HepG2 (cell line): ENCODE measurements around the gene IFT27. TPM values are rescaled to one million over a fixed set of nuclear protein-coding genes. Genes with fewer than 3 reads are reported as not detected.
A peak's percentile ranks its signal among the peaks of the same experiment; 100 is the strongest.

ENCODE experiments used
- AHR ChIP-seq: IDR thresholded peaks from 2 replicates; pipeline ENCODE4 v1.6.1; 2018; ENCODE audit warnings: missing genetic modification reagents, missing compliant biosample characterization
- MYPOP ChIP-seq: sonication (generic); formaldehyde crosslinking; IDR thresholded peaks from 2 replicates; pipeline ENCODE4 v1.8.1; 2023; ENCODE audit warnings: mild to moderate bottlenecking, moderate library complexity, missing genetic modification reagents
- PHF21A ChIP-seq: sonication (generic); formaldehyde crosslinking; IDR thresholded peaks from 2 replicates; pipeline ENCODE4 v1.5.0; 2020; ENCODE audit warnings: mild to moderate bottlenecking, missing genetic modification reagents
- RXRB ChIP-seq: IDR thresholded peaks from 2 replicates; pipeline ENCODE4 v1.6.1; 2016; ENCODE audit warnings: borderline replicate concordance, missing genetic modification reagents, missing compliant biosample characterization
- SNAPC4 ChIP-seq: sonication (generic); formaldehyde crosslinking; IDR thresholded peaks from 2 replicates; pipeline ENCODE4 v1.4.0; 2020; ENCODE audit warnings: mild to moderate bottlenecking, missing genetic modification reagents
- TCF7L2 ChIP-seq: IDR thresholded peaks from 2 replicates; pipeline ENCODE4 v1.6.1; 2011; ENCODE audit warnings: mild to moderate bottlenecking, low read depth, low read length, moderate library complexity
- ZBTB2 ChIP-seq: sonication (generic); formaldehyde crosslinking; IDR thresholded peaks from 2 replicates; pipeline ENCODE4 v1.8.0; 2022; ENCODE audit warnings: low read depth, missing genetic modification reagents
- ZNF20 ChIP-seq: sonication (generic); formaldehyde crosslinking; IDR thresholded peaks from 2 replicates; pipeline ENCODE4 v1.4.0; 2020; ENCODE audit warnings: mild to moderate bottlenecking, moderate library complexity, missing genetic modification reagents
- ZNF230 ChIP-seq: sonication (generic); formaldehyde crosslinking; IDR thresholded peaks from 2 replicates; pipeline ENCODE4 v1.4.0; 2020; ENCODE audit warnings: mild to moderate bottlenecking, missing genetic modification reagents
- ZNF687 ChIP-seq: sonication (generic); formaldehyde crosslinking; IDR thresholded peaks from 2 replicates; pipeline ENCODE4 v1.5.1; 2020; ENCODE audit warnings: mild to moderate bottlenecking, missing genetic modification reagents, moderate library complexity
- ZNF773 ChIP-seq: sonication (generic); formaldehyde crosslinking; IDR thresholded peaks from 2 replicates; pipeline ENCODE4 v1.4.0; 2020; ENCODE audit warnings: missing genetic modification reagents, borderline replicate concordance
- ZNF800 ChIP-seq: sonication (generic); formaldehyde crosslinking; IDR thresholded peaks from 2 replicates; pipeline ENCODE4 v1.4.0; 2020; ENCODE audit warnings: missing genetic modification reagents
- polyA plus RNA-seq, 8 experiments: library from polyadenylated mRNA; depleted of rRNA in 3 of 8; stranded (reverse) in 7 of 8; unstranded in 1 of 8; fragments of >200 nt; fragmentation: Illumina TruSeq in 4 of 8; extraction: Trizol in 4 of 8; gene quantifications; 2 replicates each; pipeline versions ENCODE4 v1.2.1 to v1.2.3, GENCODE V29; 2011 to 2016; ENCODE audit warnings: low read depth in 4 of 8, missing spikeins in 1 of 8, mixed read lengths in 1 of 8; ENCODE audit not compliant: insufficient read depth in 1 of 8
- total RNA-seq, 5 experiments: library from RNA; depleted of rRNA; stranded (reverse); fragments of >200 nt; fragmentation: Illumina TruSeq; extraction: Trizol; gene quantifications; 2 replicates each; pipeline ENCODE4 v1.2.3, GENCODE V29; 2016; ENCODE audit warnings: low read depth in 1 of 5

Gene IFT27
- total and polyA plus RNA-seq, 2 of the 13 experiments (the other 11 are each of a cell fraction or from before 2014, with no cell fraction given): 0.25 to 0.33 TPM

GRCh38 chr22:36816636-36817524 lies 41.0 kb upstream of the IFT27 start, which contains the start of gene PVALB (continued):
- no peak for TF ChIP-seq ZBTB2
- TF ChIP-seq ZNF20 (CRISPR knock-in tag): no peak
- TF ChIP-seq ZNF687 (CRISPR knock-in tag): peak; percentile 14; the same call in 1 of the 2 replicates
- TF ChIP-seq ZNF230 (CRISPR knock-in tag): no peak
- TF ChIP-seq RXRB (CRISPR knock-in tag): no peak
- TF ChIP-seq PHF21A (CRISPR knock-in tag): no peak
- TF ChIP-seq AHR: no peak
- no peak for TF ChIP-seq SNAPC4 (CRISPR knock-in tag)
- no peak for TF ChIP-seq TCF7L2
- no peak for TF ChIP-seq ZNF773
- TF ChIP-seq ZNF800 (CRISPR knock-in tag): peak; percentile 87
- TF ChIP-seq MYPOP (CRISPR knock-in tag): peak; percentile 81; the same call in 1 of the 2 replicates
